HG02870 (cell line): ENCODE measurements around the gene TRPC4AP.
"Not testable (repeated sequence)": the region's sequence is repeated elsewhere in the genome, so short reads cannot be mapped to it uniquely, and the experiment has no call there.

Experiments used
- ATAC-seq: cut with Tn5 transposase; IDR thresholded peaks from one replicate; pipeline ENCODE4 v1.9.1; 2021; ENCODE audit warnings: mild to moderate bottlenecking, moderate library complexity; ENCODE audit not compliant: unreplicated experiment

The TRPC4AP gene

GRCh38 chr20:35059612-35060011 is 33.0 kb downstream of the TRPC4AP start:
- no peak for ATAC-seq

- ATAC-seq: no peak
Measured at GRCh38 chr20:35059110-35059509, 33.5 kb downstream of the TRPC4AP start.

DNA sequence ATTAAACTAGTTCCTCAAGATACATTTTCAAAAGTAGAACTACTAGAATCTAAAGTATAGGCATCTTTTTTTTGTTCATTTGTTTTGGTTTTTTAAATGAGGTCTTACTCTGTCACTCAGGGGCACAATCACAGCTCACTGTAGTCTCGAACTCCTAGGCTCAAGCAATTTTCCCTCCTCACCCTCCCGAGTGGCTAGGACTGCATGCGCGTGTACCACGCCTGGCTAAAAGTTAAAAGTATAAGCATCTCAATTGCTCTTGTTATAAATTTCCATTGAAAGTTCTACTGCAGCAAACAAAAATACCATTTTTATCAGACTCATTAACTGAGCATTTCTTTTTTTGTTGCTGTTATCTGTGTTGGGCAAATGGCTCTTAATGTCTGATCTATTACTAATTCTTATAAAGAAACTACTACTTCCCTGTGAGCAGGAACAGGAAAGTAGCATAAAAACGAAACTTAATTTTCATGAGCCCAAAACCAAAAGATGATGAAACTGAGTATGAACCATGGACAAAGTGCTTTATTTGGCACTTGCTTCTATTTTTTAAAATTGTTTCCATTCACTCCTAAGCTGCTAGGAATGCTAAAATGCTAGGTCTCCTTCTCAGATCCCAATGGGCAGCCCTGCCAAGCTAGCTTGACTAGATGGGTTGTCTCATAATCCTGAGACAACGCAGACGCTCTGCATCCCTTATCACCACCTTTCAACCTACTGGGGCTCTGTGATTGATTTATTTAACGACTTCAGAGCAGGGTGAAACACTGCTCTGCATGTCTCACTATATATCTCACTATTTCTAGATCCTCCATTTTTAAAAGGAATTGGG is 36.9 kb downstream of the TRPC4AP start:
- no peak for ATAC-seq

DNA sequence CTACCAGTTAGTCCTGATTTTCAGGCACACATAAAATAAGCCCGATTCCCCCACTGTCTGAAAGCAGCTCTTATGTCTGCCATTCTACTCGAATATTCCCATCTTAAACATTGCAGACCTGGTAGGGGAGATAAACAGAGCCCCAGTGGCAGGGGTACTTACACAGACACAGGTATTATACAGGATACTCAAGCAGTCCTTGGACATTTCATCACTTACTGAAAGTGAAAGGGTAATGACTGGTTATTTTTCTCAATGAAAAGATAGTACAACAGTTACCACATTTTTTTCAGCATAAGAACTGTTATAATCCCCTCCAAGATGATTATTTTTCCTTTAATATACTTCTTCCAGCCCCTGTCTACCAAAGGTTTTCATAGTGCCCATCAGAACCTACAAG is 37.8 kb downstream of the TRPC4AP start:
- ATAC-seq: no peak

DNA sequence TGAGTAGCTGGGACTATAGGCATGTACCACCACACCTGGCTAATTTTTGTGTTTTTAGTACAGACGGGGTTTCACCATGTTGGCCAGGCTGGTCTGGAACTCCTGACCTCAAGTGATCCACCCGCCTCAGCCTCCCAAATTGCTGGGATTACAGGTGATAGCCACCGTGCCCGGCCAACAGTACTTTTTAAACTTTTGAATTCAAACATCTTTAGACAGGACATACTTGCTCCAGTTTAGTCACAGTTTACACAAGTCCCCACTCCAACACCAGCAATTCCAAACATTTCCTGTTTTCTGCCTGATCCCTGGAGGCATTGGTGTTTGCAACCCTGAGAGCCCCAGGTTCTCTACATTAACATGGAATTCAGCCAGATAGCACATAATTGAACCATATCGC is 40.0 kb downstream of the TRPC4AP start:
- ATAC-seq: not testable (repeated sequence)

- ATAC-seq: no peak
Measured at GRCh38 chr20:35049776-35050352, 42.7 kb downstream of the TRPC4AP start.

GRCh38 chr20:35048739-35049138 is 43.9 kb downstream of the TRPC4AP start:
- ATAC-seq: no peak

GRCh38 chr20:35042268-35042667 is 50.3 kb downstream of the TRPC4AP start:
- no peak for ATAC-seq

DNA sequence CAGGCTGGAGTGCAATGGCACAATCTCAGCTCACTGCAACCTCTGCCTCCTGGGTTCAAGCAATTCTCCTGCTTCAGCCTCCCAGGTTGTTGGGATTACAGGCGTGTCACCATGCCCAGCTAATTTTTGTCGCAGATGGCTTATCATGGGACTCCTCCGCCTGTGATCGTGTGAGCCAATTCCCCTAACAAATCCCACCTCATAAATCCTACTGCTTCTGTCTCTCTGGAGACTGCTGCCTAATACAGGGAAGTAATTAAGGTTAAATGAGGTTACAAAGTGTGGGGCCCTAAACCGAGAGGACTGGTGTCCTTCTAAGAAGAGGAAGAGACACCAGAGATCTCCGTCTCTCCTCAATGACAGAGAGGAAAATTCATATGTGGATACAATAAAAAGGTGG is 52.0 kb downstream of the TRPC4AP start:
- no peak for ATAC-seq

- ATAC-seq: no peak
Measured at GRCh38 chr20:35039846-35040489, 52.6 kb downstream of the TRPC4AP start.

- no peak for ATAC-seq
Measured at GRCh38 chr20:35039146-35039545, 53.5 kb downstream of the TRPC4AP start.

DNA sequence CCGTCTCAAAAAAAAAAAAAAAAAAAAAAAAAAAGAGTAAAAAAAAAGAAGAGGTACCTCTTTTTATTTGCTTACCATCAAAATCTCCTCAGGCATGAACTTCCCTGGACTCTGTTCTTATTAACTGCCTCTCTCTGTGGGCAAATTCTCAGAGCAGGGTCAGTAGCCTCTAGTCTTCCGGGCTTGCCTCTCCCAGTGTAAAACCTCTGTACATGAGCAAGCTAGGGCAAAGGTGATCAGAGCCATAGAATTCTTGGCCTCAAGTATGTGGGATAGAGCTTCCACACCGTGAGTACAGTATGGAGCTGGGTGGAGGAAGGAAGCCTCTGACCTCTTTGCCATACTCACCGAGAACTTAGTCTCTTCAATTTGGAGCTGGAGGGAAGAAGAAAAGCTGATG is 58.5 kb downstream of the TRPC4AP start:
- no peak for ATAC-seq

DNA sequence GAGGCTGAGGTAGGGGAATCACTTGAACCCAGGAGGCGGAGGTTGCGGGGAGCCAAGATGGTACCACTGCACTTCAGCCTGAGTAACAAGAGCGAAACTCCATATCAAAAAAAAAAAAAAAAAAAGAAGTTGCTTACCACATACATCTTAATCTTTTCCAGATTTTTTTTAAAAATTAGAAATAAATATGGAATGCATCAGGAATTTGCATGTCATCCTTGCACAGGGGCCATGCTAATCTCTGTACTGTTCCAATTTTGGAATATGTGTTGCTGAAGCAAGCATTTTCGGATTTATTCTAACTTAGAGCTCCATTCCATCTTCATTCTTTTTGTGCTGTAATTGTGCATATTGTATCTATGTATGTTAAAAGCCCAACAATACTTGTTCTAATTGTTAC is 62.5 kb downstream of the TRPC4AP start:
- ATAC-seq: no peak

DNA sequence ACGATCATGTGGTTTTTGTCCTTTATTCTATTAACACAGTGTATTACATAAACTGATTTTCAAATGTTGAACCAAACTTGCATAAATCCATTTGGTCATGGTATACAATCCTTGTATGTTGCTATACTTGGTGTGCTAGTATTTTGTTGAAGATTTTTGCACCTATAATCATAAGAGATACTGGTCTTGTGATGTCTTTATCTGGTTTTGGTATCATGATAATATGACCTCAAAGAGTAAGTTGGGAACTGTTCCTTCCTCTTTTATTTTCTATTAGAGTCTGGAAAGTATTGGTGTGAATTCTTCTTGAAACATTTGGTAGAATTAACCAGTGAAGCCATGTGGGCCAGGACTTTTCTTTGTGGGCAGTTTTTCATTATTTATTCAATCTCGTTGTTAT is 65.3 kb downstream of the TRPC4AP start:
- ATAC-seq: no peak

DNA sequence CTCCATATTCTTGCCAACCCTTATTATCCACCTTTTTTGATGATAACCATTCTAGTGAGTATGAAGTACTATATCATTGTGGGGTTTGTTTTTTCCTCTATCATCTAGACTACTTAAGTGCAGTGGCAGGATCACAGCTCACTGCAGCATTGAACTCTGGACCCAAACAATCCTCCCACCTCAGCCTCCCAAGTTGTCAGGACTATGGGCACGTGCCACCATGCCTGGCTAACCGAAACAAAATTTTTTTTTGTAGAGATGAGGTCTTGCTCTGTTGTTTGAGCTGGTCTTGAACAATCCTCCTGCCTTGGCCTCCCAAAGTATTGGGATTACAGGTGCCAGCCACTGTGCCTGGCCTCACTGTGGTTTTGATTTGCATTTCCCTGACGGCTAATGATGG is 67.5 kb downstream of the TRPC4AP start:
- ATAC-seq: no peak

DNA sequence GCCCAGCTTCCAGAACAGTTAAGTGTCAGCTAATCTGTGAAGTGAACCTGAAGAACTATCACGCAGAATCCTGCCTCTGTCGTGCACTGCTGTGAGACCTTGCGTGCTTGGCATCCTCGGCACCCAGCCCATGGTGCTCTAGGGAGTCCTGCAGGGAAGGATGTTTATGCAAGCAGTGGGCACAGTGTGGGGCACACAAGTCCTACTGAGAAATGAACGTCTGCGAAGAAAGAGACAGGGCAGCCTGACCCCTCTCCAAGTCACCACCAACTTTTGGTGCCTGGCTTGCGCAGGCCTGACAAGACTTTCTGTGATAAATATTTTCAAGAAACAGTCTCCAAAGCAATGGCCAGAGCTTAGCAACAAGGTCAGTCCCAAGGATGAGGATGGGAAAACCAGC is 69.0 kb downstream of the TRPC4AP start:
- no peak for ATAC-seq

DNA sequence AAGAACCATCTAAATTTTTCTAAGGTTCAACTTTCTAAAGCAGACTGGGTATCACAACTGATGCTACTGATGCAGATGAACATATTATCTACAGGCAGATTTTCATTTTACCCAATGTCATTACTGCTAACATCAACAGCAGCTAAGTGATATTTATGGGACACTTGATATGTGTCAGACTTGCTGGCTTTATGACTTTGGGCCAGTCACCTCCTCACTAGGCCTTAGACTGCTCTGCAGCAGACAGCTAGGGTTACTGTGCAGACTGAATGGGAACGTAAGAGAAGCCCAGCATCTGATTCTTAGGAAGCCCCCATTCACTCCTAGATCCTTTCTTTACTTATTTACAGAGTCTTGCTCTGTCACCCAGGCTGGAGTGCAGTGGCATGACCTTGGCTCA is 70.8 kb downstream of the TRPC4AP start:
- ATAC-seq: no peak

- no peak for ATAC-seq
Measured at GRCh38 chr20:35021063-35021462, 71.5 kb downstream of the TRPC4AP start.

DNA sequence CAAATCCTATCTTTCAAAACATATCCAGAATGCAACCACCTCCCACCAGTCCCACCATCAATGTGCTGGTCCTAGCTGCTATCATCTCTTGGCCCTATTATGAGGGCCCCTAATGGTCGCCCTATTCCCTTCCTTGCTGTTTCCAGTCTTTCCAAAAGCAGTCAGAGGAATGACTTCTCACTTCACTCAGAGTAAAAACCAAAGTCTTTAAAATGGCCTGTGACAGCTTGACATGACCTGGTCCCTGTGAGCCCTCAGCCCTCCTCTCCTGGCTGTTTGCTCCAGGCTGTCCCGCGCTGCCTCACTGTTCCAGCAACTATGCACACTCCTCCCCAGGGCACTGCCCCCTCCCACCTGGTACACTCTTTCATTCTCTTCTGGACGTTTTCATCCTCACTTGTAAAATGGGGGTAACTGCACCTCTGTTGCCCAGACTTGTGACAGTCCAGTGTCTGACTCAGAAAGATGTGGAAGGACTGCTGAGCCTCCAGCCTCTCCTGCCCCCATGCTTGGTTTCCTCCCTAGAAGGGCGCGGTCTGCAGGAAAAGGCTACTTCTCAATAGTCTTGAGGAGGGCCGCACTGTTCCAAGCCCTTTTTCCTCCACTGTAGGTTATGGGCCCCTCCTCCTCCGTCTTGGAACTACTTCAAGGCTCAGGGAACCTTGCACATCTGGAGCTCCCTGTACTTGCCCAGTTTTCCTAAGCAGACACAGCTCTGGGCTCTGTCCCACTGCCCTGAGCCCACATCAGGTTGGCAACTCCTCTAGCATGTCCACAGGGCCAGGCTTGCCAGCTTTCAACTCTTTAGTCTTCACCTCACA is 72.3 kb downstream of the TRPC4AP start:
- no peak for ATAC-seq

DNA sequence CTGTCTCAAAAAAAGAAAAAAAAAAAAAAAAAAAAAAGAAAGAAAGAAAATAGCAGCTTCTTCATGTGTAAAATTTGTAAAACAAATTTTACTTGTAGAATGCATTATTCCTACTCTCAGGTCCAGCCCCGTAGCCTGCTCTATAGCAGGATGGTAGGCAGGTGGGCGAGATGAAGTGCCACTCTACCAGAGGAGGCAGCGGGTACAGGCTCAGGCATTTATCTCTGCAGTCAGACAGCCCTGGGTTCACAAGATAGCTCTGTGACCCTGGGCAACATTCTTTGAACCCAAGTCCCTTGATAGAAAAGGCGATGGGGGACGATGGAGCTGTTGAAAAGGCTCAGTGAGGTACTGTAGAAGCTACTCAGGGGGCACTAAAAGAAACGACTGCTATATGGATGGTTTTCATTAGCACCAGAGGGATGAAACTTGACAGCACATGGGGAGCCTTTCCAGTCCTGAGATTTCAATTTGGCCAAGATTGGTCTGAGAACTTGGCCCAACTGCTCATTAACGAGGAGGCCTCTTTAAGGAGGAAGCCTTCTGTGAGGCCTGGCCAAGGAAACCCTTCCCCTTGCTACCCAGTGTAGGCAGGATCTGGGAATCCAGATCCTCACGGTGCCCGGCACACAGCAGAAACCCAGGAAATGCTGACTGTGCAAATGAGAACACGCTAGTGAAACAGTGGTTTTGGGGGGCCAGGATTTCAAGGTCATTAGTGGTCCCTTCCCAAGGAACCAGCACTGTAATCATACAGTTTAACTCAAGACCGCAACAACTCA is 73.8 kb downstream of the TRPC4AP start:
- no peak for ATAC-seq
